Measurements from ENCODE around the gene PLPPR1.

Gene PLPPR1

DNA sequence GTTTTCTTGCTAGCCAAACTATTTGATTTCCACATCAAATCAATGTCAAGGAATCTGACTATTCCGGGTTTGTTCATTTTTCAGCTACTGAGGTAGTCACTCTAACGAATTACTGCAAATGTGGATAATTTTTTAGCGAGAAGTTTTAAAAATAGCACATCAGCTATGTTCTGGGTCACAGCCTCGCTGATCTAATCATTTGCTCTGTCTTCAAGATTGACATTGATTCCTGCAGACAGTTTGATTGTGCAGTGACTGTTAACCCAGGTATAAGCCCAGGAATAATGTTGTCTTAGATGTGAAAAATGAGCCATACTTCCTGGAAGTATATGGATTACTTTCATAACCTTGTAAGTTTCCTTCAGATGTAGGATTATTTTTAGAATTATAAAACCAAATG, 181.1 kb downstream of the PLPPR1 start:
- no peak for DNase-seq (ENCODE audit: low read depth in 2 of 2)

GRCh38 chr9:101212661-101213060, 184.1 kb downstream of the PLPPR1 start:
- no peak for DNase-seq (ENCODE audit: low read depth in 2 of 2)

GRCh38 chr9:101219030-101219429, 190.5 kb downstream of the PLPPR1 start:
- no peak for DNase-seq (ENCODE audit: low read depth in 2 of 2)

DNA sequence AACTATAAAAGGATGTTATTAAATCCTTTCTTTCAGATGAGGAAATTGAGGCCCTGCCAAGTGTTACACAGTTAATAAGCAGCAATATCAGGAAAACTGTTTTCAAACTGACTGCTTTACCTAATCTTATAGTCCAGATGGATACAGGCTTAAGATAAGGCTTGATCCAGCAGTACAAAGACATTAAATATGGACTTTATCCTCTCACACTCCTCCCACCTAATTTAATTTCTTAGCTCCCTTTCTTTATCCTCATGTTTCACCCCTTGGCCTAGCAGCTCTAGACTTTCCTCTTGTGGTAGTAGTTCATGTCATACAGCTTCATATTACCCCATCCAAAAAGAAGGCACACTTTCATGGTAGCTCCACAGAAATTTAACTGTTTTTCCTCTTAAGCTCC, 191.8 kb downstream of the PLPPR1 start:
- DNase-seq (ENCODE audit: low read depth in 2 of 2), result no peak

DNA sequence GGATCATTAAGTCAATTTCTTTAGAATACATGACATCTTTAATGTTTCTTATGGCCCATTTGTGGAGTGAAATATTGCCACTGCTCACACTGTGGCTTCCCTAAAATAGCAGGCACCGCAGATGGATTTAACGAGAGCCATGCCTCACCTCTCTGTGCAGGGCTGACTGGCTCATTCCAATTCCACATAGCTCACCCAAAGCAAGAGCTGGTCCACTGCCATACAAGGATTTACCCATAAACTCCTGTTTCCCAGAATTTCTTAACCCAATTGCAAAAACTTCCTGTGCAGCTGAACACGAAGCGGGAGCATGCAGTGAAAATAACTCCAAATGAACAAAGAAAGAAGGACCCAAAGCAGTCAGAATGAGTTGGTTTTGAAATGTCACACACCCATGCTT, 196.7 kb downstream of the PLPPR1 start:
- no peak for DNase-seq (ENCODE audit: low read depth in 2 of 2)

DNA sequence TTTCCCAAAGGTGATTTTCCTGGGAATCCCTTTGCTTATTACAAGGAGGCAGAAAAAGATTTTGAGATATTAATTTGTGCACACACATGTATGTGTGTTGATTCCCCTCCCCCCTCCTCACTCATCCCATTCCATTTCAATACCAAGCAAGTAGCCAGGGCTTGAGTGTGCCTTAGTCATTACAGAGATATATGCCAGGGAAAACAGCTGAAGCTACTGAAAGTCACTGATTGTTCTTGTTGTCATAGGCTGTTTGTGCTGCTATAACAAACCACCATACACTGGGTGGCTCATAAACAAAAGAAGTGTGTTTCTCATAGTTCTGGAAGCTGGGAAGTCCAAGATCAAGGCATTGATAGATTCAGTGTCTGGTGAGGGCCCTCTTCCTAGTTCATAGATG, 197.6 kb downstream of the PLPPR1 start:
- DNase-seq (ENCODE audit: low read depth in 2 of 2), result no peak

- no peak for DNase-seq (ENCODE audit: low read depth in 2 of 2)
Observed at GRCh38 chr9:101226803-101227202, 198.3 kb downstream of the PLPPR1 start.

GRCh38 chr9:101229606-101230005, 201.1 kb downstream of the PLPPR1 start:
- DNase-seq (ENCODE audit: low read depth in 2 of 2), result no peak

DNA sequence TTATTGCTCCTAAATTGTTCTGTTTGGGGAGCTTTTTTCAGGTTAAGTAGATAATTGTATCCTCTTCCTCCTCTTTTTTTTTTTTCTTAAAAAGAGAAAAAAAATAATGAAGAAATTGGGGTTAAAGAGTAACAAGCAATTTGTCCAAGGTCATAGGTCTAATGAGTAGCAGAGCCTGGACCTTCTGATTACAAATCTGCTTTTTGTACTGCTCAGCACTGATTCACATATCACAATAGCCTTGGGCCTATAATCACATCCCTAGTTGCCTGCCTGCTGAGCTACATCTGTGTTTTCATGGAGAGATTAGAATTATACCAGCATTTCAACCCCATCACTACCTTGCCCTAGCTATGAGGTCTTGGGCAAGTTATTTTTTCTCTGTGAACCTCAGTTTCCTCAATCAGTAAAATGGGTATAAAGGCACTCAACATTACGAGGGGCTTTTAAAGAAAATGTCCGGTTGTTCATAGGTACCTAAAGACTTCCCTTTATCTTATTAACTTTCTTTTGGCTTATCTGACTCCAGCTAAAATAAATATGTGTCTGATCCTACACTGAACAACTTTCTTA, 204.0 kb downstream of the PLPPR1 start:
- DNase-seq (ENCODE audit: low read depth in 2 of 2), result no peak

DNA sequence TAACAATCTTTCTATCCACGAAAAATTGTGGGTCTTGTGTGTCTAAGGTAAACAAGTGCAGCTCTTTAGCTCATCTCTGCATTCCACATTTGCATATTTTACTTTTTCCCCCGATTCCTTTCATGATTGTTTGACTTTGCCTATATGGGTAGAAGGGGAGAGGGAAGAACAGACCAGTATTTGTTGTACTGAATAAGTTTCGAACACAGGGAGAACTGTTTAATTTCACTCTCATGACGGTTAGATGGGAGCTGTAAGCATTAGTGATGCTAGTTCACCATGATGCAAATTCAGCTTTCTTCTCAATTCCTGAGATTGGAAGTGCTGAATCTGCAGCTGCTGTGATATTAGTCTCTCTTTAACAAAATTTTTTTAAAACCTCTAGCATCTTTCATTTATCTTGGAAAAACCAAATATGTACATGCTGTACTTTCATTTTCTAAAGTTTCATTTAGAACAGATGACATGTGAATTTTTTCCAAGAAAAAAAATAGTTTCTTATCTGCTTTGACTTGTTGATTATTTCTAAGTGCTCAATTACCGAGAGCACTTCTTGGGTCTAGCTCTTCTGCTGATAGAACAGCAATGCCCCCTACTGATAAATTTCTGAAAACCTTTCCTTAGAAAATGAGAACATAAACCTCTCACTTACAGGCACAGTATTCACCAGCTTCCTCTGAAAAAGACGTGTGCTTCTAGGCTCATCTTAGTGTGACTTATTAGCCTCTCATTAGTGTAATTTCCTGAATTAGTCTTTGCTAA, 206.8 kb downstream of the PLPPR1 start:
- no peak for DNase-seq (ENCODE audit: low read depth in 2 of 2)

GRCh38 chr9:101242651-101243050, 214.1 kb downstream of the PLPPR1 start:
- no peak for DNase-seq (ENCODE audit: low read depth in 2 of 2)

GRCh38 chr9:101246691-101247090, 218.2 kb downstream of the PLPPR1 start:
- no peak for DNase-seq (ENCODE audit: low read depth in 2 of 2)

GRCh38 chr9:101247297-101247696, 218.8 kb downstream of the PLPPR1 start:
- no peak for DNase-seq (ENCODE audit: low read depth in 2 of 2)

- no peak for DNase-seq (ENCODE audit: low read depth in 2 of 2)
Observed at GRCh38 chr9:101254733-101255433, 226.4 kb downstream of the PLPPR1 start.

DNA sequence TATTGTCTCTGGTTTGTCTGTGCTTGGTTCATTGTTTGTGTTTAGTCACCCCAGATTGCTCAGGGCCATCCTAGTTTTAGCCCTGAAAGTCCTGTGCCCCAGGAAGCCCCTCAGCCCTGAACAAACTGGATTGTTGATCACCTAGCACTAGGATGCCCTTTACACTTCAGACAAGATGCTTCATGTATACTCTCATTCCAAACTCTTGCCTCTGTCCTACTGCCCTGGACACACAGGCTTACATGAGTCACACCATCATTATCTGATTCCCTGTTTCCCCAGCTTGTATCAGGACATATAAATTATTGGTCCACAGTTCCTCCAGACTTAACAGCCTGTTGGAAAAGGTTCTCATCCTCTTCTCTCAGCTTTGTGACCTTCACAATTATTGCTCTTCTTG, 236.2 kb downstream of the PLPPR1 start:
- no peak for DNase-seq (ENCODE audit: low read depth in 2 of 2)

DNA sequence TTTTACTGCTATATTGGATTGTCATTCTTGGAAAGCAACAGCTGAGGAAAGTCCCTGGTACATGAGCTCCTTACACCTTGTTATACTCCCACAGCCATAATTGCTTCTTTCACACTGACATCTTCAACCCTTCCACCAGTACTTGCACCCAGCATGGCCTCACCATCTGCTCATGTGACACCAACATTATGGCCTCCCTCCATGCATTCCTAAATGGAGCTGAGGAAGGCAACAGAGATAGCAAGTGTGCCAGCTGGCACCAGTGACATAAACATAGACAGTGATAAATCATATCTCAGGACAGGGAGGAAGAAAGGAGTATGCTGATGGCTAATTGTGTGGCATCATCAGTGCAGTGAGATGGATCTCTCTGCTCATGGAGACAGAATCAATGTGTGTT, 236.7 kb downstream of the PLPPR1 start:
- DNase-seq (ENCODE audit: low read depth in 2 of 2), result no peak

DNA sequence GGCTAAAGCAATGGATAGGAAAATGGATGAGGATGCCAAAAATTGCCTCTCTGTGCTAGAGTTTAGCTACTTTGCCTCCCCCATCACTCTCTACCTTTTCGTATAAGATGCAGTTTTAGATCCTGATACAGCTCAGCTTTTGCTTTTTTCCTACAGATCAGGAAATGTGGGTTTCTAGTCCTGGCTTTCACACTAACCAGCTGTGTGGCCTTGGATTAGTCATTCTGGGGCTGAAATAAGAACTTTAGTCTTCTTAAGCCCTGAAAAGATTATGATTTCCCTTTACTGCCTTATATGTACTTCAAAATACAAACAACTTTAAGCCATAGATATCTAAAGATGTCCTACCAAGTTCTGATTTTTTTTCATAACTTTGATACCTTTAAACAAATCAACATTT, 239.9 kb downstream of the PLPPR1 start:
- DNase-seq (ENCODE audit: low read depth in 2 of 2), result no peak

- DNase-seq (ENCODE audit: low read depth in 2 of 2), result no peak
Observed at GRCh38 chr9:101269591-101270283, 241.2 kb downstream of the PLPPR1 start.

DNA sequence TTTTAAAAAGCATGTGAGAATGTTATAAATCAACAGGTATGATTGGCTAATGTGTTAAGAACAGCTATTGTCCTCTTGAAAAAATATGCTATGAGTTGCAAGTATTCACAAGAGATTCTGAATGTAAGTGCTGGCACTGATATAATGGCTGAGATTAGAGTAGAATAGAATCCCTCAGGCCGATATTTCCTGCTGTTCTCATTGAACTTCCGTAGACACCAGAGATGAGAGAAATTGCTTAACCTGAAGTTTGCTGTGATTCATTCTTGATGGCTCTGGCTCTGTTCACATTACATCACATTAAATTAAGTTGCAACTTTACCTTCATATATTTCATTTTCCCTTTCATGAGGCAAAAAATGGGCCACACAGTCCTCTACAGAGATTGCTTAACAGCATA, 241.8 kb downstream of the PLPPR1 start:
- DNase-seq (ENCODE audit: low read depth in 2 of 2), result no peak

GRCh38 chr9:101271102-101271501, 242.6 kb downstream of the PLPPR1 start:
- DNase-seq (ENCODE audit: low read depth in 2 of 2), result no peak

DNA sequence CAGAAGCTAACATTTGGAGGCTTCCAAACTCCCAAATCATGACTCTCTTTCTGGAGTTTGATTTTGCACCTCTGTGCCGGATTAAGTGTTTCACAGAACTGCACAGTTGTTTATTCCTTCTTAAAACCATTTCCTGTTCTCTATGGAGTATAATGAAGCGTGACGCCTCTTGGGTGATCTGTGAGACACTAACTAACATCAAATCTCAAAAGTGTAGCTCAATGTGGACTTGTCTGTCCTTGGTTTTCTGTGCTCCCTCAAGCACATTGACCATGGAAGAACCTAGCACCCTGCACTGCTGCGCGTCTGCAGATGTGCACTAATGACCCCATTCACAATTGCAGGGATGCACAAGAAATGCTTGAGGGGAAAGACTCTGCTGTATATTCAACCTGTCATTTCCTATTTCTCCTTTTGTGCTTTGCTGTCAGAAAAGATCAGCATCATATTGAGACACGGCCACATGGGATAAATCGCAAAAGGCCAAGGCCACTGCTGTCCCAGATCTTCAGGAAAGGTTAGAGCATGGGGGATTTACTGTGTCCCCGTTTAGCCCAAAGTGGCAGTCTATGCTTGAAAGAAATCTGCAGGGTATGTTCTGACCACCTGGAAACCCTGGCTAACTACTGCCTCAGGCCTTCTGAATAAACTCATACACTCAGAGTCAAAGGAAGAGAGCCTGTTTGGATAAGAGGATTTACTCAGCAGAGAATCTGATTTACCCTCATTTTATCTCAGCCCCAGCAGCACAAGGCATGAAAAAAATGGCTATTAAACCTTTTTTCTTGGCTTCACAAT, 246.6 kb downstream of the PLPPR1 start:
- no peak for DNase-seq (ENCODE audit: low read depth in 2 of 2)

DNA sequence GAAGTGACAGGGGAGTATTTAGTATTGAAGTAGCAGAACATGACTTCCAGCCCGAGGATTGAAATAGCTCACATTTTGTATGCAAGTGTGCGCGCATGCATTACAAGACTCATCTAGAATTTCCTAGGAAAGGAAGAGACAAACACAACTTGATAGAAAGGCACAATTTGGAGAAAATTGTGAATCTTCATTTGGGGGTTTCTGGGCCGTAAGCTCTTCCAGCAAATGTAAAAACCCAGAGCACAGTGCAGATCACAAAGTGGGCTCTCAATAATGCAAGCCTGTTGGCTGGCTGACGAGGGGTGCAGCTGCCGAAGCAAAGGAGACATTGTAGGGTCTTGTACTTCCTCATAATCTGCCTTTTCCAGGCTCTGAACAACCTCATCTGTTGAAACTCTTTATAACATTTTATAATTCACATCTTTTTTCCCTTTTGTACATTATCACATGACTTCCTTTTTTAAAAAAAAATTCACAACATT, 247.3 kb downstream of the PLPPR1 start:
- no peak for DNase-seq (ENCODE audit: low read depth in 2 of 2)

Data from stimulated activated CD4-positive, alpha-beta T cell treated with anti-CD3 and anti-CD28 coated beads, Interleukin-15, amount 100 ng/mL, for 48 hours (primary cell).